HFFc6 (cell line): ENCODE measurements around the gene PATE4. TPM values are rescaled to one million over a fixed set of nuclear protein-coding genes. Genes with fewer than 3 reads are reported as not detected.

ENCODE experiments used
- DNase-seq: peaks from one replicate; pipeline ENCODE4 v3.0.0-alpha.2; 2018
- H3K27ac Mint-ChIP-seq: 2 replicates; pipeline ENCODE4 v1.8.0; 2020; ENCODE audit warnings: mild to moderate bottlenecking, mixed read lengths
- H3K27me3 Mint-ChIP-seq: 2 replicates; pipeline ENCODE4 v1.8.0; 2021; ENCODE audit warnings: mild to moderate bottlenecking, moderate library complexity, mixed read lengths; ENCODE audit not compliant: insufficient read depth
- H3K36me3 Mint-ChIP-seq: 2 replicates; pipeline ENCODE4 v1.8.0; 2021; ENCODE audit warnings: low read depth, mixed read lengths
- H3K4me1 Mint-ChIP-seq: 2 replicates; pipeline ENCODE4 v1.8.0; 2020; ENCODE audit warnings: low read depth, mixed read lengths
- H3K4me3 Mint-ChIP-seq: 2 replicates; pipeline ENCODE4 v1.8.0; 2020; ENCODE audit warnings: mild to moderate bottlenecking, moderate library complexity, mixed read lengths
- H3K9me3 Mint-ChIP-seq: 2 replicates; pipeline ENCODE4 v1.8.0; 2020; ENCODE audit warnings: mild to moderate bottlenecking, mixed read lengths
- long read RNA-seq: library from polyadenylated mRNA; unstranded; transcript quantifications from one replicate; pipeline ENCODE4 v2.0.0, GENCODE V29; 2019
- total RNA-seq, 6 experiments: library from RNA; stranded (reverse); fragmentation: NEBNext Ultra II Directional; extraction: Animal tissue kit (Norgen Biotek cat#: 25700); gene quantifications; 2 replicates in 1 of 6; 3 replicates in 5 of 6; pipeline ENCODE4 v1.2.3, GENCODE V29; 2021
- TF ChIP-seq, protein P1 (sequence below): fragments of 200-600 bp; sonication (generic); IDR thresholded peaks from 2 replicates; pipeline ENCODE4 v1.5.0; 2021; ENCODE audit warnings: antibody characterized with exemption, mild to moderate bottlenecking

The PATE4 gene, protein sequence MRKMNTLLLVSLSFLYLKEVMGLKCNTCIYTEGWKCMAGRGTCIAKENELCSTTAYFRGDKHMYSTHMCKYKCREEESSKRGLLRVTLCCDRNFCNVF
- not detected for total RNA-seq
- long read RNA-seq: 0 reads

DNA sequence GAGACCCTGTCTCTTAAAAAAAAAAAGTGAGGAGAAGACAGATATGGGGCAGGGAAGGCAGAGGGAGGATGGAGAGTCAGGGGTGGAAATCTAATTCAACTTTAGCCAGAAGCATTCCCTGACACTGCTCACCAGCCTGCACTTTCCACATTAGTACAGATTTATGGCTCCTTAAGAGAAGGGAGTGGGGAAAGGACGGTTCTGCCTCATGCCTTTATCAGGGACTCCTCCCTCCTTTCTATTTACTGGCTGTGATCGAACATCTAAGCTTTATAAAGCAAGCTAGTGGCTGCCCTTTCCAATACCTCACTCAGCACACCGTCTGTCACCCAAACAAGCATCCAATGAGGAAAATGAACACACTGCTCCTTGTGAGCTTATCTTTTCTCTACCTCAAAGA lies at the start of gene PATE4:
Gene PATE4, plus strand, starts transcription at position 301 of the 400 bp plus-strand sequence. Its CDS starts 44 bp downstream, at position 345.
- DNase-seq: no peak
- H3K27me3 Mint-ChIP-seq: peaks cover 6% of the 10 kb centered on the region
- no peaks in the 10 kb centered on the region for H3K36me3 Mint-ChIP-seq
- no peaks in the 10 kb centered on the region for H3K4me1 Mint-ChIP-seq
- no peak within 1 kb of the TSS for H3K4me3 Mint-ChIP-seq
- TF ChIP-seq, protein P1, sequence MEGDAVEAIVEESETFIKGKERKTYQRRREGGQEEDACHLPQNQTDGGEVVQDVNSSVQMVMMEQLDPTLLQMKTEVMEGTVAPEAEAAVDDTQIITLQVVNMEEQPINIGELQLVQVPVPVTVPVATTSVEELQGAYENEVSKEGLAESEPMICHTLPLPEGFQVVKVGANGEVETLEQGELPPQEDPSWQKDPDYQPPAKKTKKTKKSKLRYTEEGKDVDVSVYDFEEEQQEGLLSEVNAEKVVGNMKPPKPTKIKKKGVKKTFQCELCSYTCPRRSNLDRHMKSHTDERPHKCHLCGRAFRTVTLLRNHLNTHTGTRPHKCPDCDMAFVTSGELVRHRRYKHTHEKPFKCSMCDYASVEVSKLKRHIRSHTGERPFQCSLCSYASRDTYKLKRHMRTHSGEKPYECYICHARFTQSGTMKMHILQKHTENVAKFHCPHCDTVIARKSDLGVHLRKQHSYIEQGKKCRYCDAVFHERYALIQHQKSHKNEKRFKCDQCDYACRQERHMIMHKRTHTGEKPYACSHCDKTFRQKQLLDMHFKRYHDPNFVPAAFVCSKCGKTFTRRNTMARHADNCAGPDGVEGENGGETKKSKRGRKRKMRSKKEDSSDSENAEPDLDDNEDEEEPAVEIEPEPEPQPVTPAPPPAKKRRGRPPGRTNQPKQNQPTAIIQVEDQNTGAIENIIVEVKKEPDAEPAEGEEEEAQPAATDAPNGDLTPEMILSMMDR: no peak
- no peaks in the 10 kb centered on the region; the same call in 1 of the 2 replicates for H3K9me3 Mint-ChIP-seq
- no peak within 1 kb of the TSS for H3K27ac Mint-ChIP-seq

DNA sequence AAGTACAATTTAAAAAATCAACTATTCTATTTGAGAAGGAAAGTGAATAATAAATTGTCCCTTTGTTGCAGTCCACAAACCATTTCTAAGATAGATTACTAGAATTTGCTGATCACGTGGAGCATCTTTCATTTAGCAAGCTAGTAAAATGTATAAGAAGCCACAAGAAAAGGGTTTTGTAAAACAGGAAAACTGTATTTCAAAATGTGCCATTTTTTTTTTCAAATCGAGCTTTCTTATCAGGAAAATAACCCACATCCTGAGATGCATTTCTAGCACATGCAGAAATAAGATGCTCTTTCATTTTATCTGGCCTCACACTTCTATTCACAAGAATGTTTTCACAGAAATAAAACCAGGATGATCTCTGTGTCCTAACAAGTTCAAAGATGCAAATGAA lies 48.4 kb upstream of the PATE4 start:
- TF ChIP-seq, protein P1: no peak
- Mint-ChIP-seq H3K4me1 (no peaks in the 10 kb centered on the region), H3K27ac (no peak overlapping the region), H3K9me3 (peaks cover 10% of the 10 kb centered on the region), H3K27me3 (peaks cover 3% of the 10 kb centered on the region; the same call in 1 of the 2 replicates), H3K36me3 (no peaks in the 10 kb centered on the region), H3K4me3 (no peak overlapping the region)
- no peak for DNase-seq

DNA sequence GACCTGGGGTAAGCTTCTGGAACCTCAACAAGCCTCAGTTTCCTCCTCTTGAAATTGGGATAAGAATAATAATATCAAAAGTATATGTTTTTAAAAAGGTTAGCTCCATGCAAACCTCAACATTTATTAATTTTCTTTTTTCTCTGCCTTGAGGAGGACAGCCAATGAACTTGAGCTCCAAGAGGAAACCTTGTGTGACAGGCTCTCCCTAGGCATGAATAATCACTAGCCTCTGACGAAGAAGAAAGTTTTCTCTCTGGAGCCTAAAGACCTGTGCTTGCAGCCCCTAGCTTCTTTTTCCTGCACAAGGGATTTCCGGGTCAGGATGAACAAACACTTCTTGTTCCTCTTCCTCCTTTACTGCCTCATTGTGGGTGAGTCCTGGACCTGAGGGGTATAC lies 45.3 kb upstream of the PATE4 start, which contains the start of gene PATE3:
Gene PATE3, plus strand, starts transcription at position 301 of the 400 bp plus-strand sequence. Its CDS starts 25 bp downstream, at position 326.
- H3K27ac Mint-ChIP-seq: no peak within 1 kb of the TSS
- H3K27me3 Mint-ChIP-seq: peaks cover 3% of the 10 kb centered on the region; the same call in 1 of the 2 replicates
- no peak for DNase-seq
- H3K9me3 Mint-ChIP-seq: peaks cover 16% of the 10 kb centered on the region
- no peaks in the 10 kb centered on the region for H3K4me1 Mint-ChIP-seq
- no peak within 1 kb of the TSS for H3K4me3 Mint-ChIP-seq
- TF ChIP-seq, protein P1: no peak
- H3K36me3 Mint-ChIP-seq: no peaks in the 10 kb centered on the region

DNA sequence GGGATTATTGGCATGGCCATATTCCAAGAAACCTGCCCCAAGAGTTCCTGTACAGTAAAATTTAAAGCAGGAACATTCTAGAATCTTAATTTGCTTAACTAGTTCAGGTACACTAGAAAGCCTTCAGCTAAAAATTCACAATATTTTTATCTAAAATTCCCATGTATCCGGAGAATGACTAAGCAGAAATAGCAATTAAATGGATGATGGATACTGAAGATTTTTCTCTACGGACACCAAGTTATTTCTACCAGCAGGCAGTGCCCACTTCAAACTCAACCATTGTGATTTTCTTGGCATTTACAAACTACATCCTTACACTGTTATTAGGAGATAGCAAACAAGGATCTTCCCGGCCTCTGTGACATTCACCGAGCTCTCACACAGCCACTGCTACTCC lies 42.3 kb upstream of the PATE4 start:
- Mint-ChIP-seq H3K9me3 (peaks cover 39% of the 10 kb centered on the region), H3K36me3 (0 out of 2 replicates have a peak, but pooled peaks cover 7% of the 10 kb centered on the region), H3K27ac (no peak overlapping the region), H3K27me3 (peaks cover 3% of the 10 kb centered on the region; the same call in 1 of the 2 replicates), H3K4me3 (no peak overlapping the region), H3K4me1 (no peaks in the 10 kb centered on the region)
- DNase-seq: no peak
- TF ChIP-seq, protein P1: no peak

DNA sequence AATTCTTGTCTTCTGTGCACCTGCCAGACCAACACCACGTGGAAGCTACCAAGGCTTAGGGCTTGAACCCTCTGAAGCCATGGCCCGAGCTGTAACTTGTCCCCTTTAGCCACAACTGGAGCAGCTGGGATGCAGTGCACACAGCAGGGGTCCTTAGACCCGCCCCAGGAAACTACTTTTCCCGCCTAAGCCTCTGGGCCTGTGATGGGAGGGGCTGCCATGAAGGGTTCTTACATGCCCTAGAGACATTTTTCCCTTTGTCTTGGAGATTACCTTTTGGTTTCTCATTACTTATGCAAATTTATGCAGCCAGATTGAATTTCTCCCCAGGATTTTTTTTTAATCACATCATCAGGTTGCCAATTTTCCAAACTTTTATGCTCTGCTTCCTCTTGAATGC lies 35.5 kb upstream of the PATE4 start:
- Mint-ChIP-seq H3K36me3 (0 out of 2 replicates have a peak, but pooled peaks cover 7% of the 10 kb centered on the region), H3K4me3 (no peak overlapping the region), H3K9me3 (peaks cover 78% of the 10 kb centered on the region), H3K4me1 (no peaks in the 10 kb centered on the region), H3K27ac (no peak overlapping the region), H3K27me3 (peaks cover 2% of the 10 kb centered on the region; the same call in 1 of the 2 replicates)
- TF ChIP-seq, protein P1: no peak
- DNase-seq: no peak
